Aorta (tissue), 5 donors: Measurements from ENCODE around the gene PNMA8A. TPM values are rescaled to one million over a fixed set of nuclear protein-coding genes. Genes with fewer than 3 reads are reported as not detected.
A peak's percentile ranks its signal among the peaks of the same experiment; 100 is the strongest.
"Not testable (repeated sequence)": the region's sequence is repeated elsewhere in the genome, so short reads cannot be mapped to it uniquely, and the experiment has no call there.

Source experiments
- ATAC-seq: fragments of 200-7000 bp; cut with Tn5 transposase; one replicate; pipeline ENCODE4 v1.9.1; 2022; ENCODE audit warnings: moderate library complexity; ENCODE audit not compliant: low FRiP score
- DNase-seq, 2 donors: peaks; one replicate each; pipeline ENCODE4 v3.0.0-alpha.2; 2020
- H3K27ac ChIP-seq, 2 donors: one replicate each; pipeline ENCODE4 v1.5.1; 2013; ENCODE audit warnings: low read length in 2 of 2, mild to moderate bottlenecking in 2 of 2, moderate library complexity in 2 of 2, control low read depth in 1 of 2, inconsistent platforms in 1 of 2, low read depth in 1 of 2
- H3K27me3 ChIP-seq, 2 donors: one replicate each; pipeline ENCODE4 v1.6.1; 2013; ENCODE audit warnings: control low read depth in 1 of 2, low read length in 1 of 2, mild to moderate bottlenecking in 1 of 2, moderate library complexity in 1 of 2; ENCODE audit not compliant: insufficient read depth in 2 of 2, control insufficient read depth in 1 of 2
- H3K36me3 ChIP-seq, 2 donors: one replicate each; pipeline ENCODE4 v1.6.1; 2013; ENCODE audit warnings: control low read depth in 1 of 2, low read length in 1 of 2, mild to moderate bottlenecking in 1 of 2; ENCODE audit not compliant: insufficient read depth in 2 of 2, control insufficient read depth in 1 of 2
- H3K4me1 ChIP-seq, 2 donors: one replicate each; pipeline ENCODE4 v1.6.1; 2013; ENCODE audit warnings: low read length in 2 of 2, control low read depth in 1 of 2, mild to moderate bottlenecking in 1 of 2, moderate library complexity in 1 of 2; ENCODE audit not compliant: insufficient read depth in 2 of 2, control insufficient read depth in 1 of 2
- H3K4me3 ChIP-seq, 2 donors: one replicate each; pipeline ENCODE4 v1.5.1; 2013; ENCODE audit warnings: low read length in 2 of 2, control low read depth in 1 of 2, mild to moderate bottlenecking in 1 of 2
- H3K9me3 ChIP-seq: one replicate; pipeline ENCODE4 v1.6.1; 2013; ENCODE audit warnings: mild to moderate bottlenecking, low read length; ENCODE audit not compliant: control insufficient read depth
- WGBS, 2 donors: extraction: QIAGEN DNeasy Blood & Tissue Kit; methylation state at CpG; one replicate each; pipeline ENCODE4 v1.1.7; 2013; 5-methylcytosine and 5-hydroxymethylcytosine counted together
- intact Hi-C, 2 donors: fragments of 100-400 bp; cut with DNase I; formaldehyde crosslinking; loops; one replicate each; pipeline versions ENCODE4 v1.14.2 to v1.15.0; 2022
- polyA plus RNA-seq, 2 donors: library from polyadenylated mRNA; stranded (reverse); fragments of 200-250 nt; gene quantifications; one replicate each; pipeline ENCODE4 v1.2.3, GENCODE V29; 2013
- total RNA-seq, 2 donors: library from RNA; stranded (reverse); fragmentation: NEBNext Ultra II Directional; extraction: Animal tissue kit (Norgen Biotek cat#: 25700); gene quantifications; one replicate each; pipeline ENCODE4 v1.2.1, GENCODE V29; 2021
- donor health status: healthy with polysubstance abuse.
- donor health status: Bipolar disorder and iron deficiency.
- donor health status: DM: no; HTN: no; CAD: no.
- donor health status: DM: no; HTN: no; CAD: no.
- donor health status: DM: yes; HTN: yes; CAD: no.

The PNMA8A gene
- total and polyA plus RNA-seq, 4 donors: 3.3 to 12.4 (median 6.8) TPM

DNA sequence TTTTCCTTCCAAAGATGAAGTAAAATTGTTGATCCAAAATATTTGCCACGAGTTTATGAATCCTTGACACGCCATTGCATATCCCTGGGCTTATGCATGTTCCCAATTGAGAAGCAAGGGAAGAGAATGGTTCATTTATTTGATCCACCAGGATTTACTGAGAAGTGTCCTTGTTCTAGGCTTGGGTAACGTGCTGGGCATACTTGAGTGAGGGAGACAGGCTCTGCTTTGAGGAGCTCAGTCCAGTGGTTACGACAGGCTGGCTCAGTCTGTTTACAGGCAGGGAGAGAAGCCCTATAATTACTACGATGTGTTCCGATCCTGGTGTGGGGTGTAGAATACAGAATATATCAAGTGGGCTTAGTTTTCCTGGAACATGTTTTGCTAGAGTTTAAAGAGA, 36.4 kb downstream of the PNMA8A start:
- 64 to 72% methylated on average over 6 of the region's 6 CpGs for WGBS, 2 donors
- Histone ChIP-seq H3K4me3 (no peak overlapping the region), H3K27ac (no peak overlapping the region), H3K36me3 (no peaks in the 10 kb centered on the region), H3K4me1 (no peaks in the 10 kb centered on the region), H3K27me3 (no peaks in the 10 kb centered on the region), H3K9me3 (no peaks in the 10 kb centered on the region)
- intact Hi-C loops: no loop called here
- peak in 1 of 2 donors; percentile 10 for DNase-seq
- ATAC-seq: no peak

DNA sequence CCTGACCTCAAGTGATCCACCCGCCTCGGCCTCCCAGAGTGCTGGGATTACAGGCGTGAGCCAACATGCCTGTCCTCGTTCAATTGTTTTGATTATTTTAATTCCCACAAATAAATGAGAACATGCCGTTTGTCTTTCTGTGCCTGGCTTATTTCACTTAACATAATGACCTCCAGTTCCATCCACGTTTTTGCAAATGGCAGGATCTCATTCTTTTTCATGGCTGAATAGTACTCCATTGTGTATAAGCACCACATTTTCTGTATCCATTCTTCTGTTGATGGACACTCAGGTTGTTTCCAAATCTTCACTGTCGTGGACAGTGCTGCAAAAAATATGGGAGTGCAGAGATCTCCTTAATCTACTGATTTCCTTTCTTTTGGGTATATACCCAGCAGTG, 37.9 kb downstream of the PNMA8A start:
- DNase-seq, H3K4me1 ChIP-seq, H3K27ac ChIP-seq, H3K4me3 ChIP-seq, H3K36me3 ChIP-seq, intact Hi-C loops, ATAC-seq, H3K27me3 ChIP-seq, H3K9me3 ChIP-seq: not testable (repeated sequence)
- WGBS, 2 donors: 73 to 76% methylated on average over 7 of the region's 7 CpGs

DNA sequence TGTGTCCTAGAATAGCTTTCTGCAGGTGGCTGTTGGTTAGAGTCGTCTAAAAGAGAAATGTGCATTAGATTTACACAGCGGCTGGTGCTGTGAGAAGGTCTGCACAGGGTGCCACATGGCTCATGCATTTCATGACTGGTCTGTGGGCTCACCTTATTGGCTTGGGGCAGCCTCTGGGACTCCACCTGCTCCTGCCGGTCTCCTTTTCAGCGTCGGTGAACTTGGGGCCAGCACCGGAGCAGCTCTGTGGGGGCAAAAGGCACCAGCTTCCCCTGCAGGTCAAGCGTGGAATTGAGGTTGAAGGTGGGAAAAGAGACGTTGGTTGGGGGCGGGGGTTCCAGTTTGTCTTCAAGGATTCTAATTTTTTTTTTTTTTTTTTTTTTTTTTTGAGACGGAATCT, 39.5 kb downstream of the PNMA8A start:
- Histone ChIP-seq H3K4me1 (no peaks in the 10 kb centered on the region), H3K36me3 (no peaks in the 10 kb centered on the region), H3K4me3 (no peak overlapping the region), H3K27ac (no peak overlapping the region), H3K27me3 (no peaks in the 10 kb centered on the region), H3K9me3 (no peaks in the 10 kb centered on the region)
- intact Hi-C loops: no loop called here
- peak in 1 of 2 donors; percentile 61 for DNase-seq
- ATAC-seq: no peak
- whole genome bisulfite sequencing, 2 donors: 62 to 64% methylated on average over 10 of the region's 10 CpGs

DNA sequence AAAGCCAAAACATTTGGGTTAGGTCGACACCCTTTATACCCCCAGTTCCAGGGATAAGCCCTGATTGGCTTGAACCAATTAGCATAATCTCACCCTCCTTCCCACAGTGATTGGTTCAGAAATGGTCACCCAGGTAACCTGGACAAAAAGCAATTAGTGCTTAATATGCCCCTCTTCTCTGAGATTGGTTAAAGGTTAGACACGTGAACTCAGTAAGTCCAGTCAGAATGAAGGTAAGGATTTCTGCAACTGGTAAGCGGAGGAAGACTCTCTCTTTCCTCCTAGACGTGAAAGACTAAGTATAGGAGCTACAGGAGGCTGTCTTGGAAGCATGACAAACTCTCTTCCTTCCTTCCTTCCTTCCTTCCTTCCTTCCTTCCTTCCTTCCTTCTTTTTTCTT, 41.4 kb downstream of the PNMA8A start:
- ATAC-seq (no peak), DNase-seq (no peak)
- intact Hi-C loops: no loop called here
- Histone ChIP-seq H3K27me3 (no peaks in the 10 kb centered on the region), H3K36me3 (no peaks in the 10 kb centered on the region), H3K9me3 (no peaks in the 10 kb centered on the region), H3K4me1 (no peaks in the 10 kb centered on the region), H3K4me3 (no peak overlapping the region), H3K27ac (no peak overlapping the region)
- 85 to 91% methylated on average over 4 of the region's 4 CpGs for WGBS, 2 donors

DNA sequence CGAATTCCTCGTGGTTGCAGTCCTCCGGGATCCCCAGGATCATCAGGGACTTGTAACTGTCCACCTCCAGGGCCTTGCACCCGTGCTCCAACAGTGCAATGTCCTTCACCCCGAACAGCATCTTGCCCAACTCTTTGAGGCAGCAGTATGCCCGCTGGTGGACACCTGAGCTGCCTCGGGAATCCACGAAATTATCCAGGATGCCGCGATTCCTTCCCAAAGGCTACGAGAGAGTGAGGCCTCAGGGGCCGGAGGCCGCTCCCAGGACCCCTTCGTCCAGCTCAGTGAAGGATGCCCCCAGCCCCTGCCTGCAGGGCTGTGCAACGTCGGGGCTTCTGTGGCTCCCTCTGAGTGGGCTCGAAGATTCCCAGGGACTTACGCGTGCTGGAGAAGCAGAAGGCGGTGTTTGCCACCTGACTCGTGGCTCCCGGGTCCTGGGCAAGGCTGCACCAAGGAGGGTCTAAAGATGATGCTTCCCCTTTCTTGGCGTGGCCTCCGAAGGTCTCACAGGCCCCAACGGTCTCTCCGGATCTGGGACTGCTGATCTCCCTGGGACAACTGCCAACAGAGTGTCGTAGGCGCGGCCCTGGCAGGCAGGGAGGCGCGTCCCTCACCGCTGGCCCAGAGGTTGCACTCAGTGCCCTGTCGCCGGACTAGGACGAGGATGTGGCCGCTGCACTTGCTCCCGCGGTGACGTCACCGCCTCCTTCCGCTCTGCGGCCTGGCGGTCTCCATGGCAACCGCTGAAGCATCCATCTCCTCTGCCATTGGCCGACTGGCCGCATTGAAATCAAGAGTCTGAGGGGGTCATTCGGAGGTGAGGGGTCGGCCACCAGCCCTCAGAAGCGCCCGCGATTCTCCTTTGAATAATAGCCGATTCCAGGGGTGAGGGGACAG, 42.9 kb downstream of the PNMA8A start, which contains the start of gene PNMA8C:
TSS of gene PNMA8C (minus strand) at position 698 of the 897 bp plus-strand sequence. CDS start at position 121, 577 bp downstream.
- peak; percentile 77 for ATAC-seq
- Histone ChIP-seq H3K36me3 (no peaks in the 10 kb centered on the region), H3K9me3 (no peaks in the 10 kb centered on the region), H3K4me3 (peak within 1 kb of the TSS; percentile 14 to 30), H3K4me1 (no peaks in the 10 kb centered on the region), H3K27ac (peak within 1 kb of the TSS in 1 of 2 donors; percentile 43), H3K27me3 (no peaks in the 10 kb centered on the region)
- intact Hi-C loops: no loop called here
- WGBS, 2 donors: 12 to 15% methylated on average over 44 to 52 of the region's 52 CpGs
- peak; percentile 90 to 95 for DNase-seq

DNA sequence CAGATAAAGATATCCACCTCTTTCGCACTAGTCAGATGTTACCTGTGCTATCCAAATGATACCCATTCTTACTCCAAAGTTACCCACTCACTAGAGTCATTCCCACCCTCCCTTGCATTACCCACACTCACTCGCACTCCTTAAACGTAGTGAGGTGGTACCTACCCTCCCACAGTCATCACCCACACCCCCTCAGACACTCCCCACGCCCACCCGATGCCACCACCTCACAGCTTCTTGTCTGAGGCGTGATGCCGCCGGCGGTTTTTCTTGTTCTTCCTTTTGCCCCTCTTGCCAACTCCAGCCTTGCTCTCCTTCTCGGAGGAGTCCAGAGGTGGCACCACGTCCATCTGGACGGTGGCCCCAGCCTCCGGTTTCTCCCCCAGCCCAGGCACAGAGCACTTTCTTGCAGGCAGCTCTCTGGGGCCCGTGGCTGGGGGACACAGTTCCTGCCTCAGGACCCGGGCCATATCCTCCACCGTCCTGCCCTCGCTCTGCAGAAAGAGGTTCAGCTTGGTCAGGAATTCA, 43.8 kb downstream of the PNMA8A start:
- Histone ChIP-seq H3K27me3 (no peaks in the 10 kb centered on the region), H3K4me3 (peak overlapping the region in 1 of 2 donors; percentile 11), H3K27ac (peak overlapping the region in 1 of 2 donors; percentile 16), H3K36me3 (no peaks in the 10 kb centered on the region), H3K9me3 (no peaks in the 10 kb centered on the region), H3K4me1 (no peaks in the 10 kb centered on the region)
- ATAC-seq: peak; percentile 27
- intact Hi-C loops: no loop called here
- 39 to 41% methylated on average over 17 of the region's 17 CpGs for WGBS, 2 donors
- peak in 1 of 2 donors; percentile 75 for DNase-seq

DNA sequence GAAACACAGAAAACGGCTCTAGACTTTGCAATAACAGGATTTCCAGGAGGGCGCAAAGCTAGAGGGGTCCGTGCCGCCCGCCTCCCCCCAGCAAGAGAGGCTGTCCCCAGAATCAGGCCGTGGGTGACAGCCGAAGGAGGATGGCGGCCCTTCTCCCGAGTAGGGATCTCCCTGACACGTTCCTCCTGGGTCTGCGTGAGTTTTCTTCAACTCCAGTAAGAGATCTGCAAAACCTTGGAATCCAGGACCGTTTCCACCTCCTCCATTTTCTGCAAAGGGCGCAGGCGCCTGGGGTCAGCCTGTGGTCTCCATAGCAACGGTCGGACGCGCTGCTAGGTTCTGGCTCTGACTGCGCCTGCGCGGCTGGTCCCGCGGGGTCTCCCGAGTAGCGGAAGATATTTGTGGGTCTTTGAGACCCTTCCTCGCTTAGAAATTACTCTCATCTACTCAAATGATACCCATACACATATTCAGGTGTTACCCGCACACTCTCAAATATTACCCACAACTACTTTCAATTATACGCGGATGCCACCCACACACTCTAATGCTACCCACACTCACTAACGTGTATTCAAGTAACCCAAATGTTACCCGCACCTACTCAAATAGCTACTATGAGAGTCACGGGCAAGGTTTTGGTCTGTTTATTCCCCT, 44.7 kb downstream of the PNMA8A start:
- DNase-seq (peak; percentile 90 to 93), ATAC-seq (peak; percentile 85)
- intact Hi-C loops: no loop called here
- Histone ChIP-seq H3K4me3 (peak overlapping the region in 1 of 2 donors; percentile 56), H3K4me1 (no peaks in the 10 kb centered on the region), H3K9me3 (no peaks in the 10 kb centered on the region), H3K27ac (no peak overlapping the region), H3K27me3 (no peaks in the 10 kb centered on the region), H3K36me3 (no peaks in the 10 kb centered on the region)
- 0 to 1% methylated on average over 32 of the region's 32 CpGs for WGBS, 2 donors

DNA sequence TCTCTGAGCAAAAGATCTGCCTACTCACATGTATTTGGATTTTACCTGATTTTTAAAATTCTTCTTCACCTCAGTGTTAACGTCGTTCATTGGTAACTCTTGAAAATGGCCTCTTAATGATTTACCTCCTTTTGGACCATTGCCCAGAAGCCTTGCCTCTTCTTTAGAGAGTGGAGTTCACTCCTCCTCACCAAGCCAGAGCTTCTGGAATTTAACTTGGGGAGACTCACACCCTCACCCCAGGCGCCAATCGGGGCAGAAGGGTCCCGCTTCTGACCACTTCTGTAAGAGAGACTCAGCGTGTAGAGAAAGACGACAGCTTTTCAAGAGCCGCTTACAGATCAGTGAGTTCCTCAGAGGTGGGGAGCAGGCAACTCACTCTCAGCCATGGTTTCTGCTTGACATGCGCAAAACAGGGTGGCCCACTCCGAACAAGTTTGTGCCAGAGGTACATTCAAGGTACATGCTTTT, 45.3 kb downstream of the PNMA8A start:
- no peaks in the 10 kb centered on the region for H3K36me3 ChIP-seq
- intact Hi-C loops: no loop called here
- no peaks in the 10 kb centered on the region for H3K27me3 ChIP-seq
- DNase-seq (no peak), ATAC-seq (no peak)
- 6 to 11% methylated on average over 10 of the region's 10 CpGs for WGBS, 2 donors
- H3K4me1 ChIP-seq: no peaks in the 10 kb centered on the region
- H3K27ac ChIP-seq: peak overlapping the region in 1 of 2 donors; percentile 24
- peak overlapping the region in 1 of 2 donors; percentile 56 for H3K4me3 ChIP-seq
- no peaks in the 10 kb centered on the region for H3K9me3 ChIP-seq
